HG03159 (cell line): Measurements from ENCODE around the gene RAPGEF1.
A peak's percentile ranks its signal among the peaks of the same experiment; 100 is the strongest.
"Not testable (repeated sequence)": the region's sequence is repeated elsewhere in the genome, so short reads cannot be mapped to it uniquely, and the experiment has no call there.

ENCODE experiments used
- ATAC-seq: cut with Tn5 transposase; IDR thresholded peaks from one replicate; pipeline ENCODE4 v1.9.1; 2021; ENCODE audit warnings: mild to moderate bottlenecking, moderate library complexity; ENCODE audit not compliant: unreplicated experiment

RAPGEF1 gene

GRCh38 chr9:131692612-131693562 is 47.0 kb downstream of the RAPGEF1 start:
- no peak for ATAC-seq

- ATAC-seq = no peak
These were observed 47.8 kb downstream of the RAPGEF1 start for GRCh38 chr9:131691969-131692611.

- no peak for ATAC-seq
These were observed 48.8 kb downstream of the RAPGEF1 start for GRCh38 chr9:131690941-131691573.

- no peak for ATAC-seq
These were observed 49.4 kb downstream of the RAPGEF1 start for GRCh38 chr9:131690462-131690861.

- no peak for ATAC-seq
These were observed 51.5 kb downstream of the RAPGEF1 start for GRCh38 chr9:131688377-131688776.

GRCh38 chr9:131685753-131686706 is 53.8 kb downstream of the RAPGEF1 start:
- ATAC-seq = no peak

GRCh38 chr9:131683094-131683493 is 56.8 kb downstream of the RAPGEF1 start:
- ATAC-seq = not testable (repeated sequence)

- no peak for ATAC-seq
These were observed 57.6 kb downstream of the RAPGEF1 start for GRCh38 chr9:131682261-131682660.

- ATAC-seq = not testable (repeated sequence)
These were observed 58.0 kb downstream of the RAPGEF1 start for GRCh38 chr9:131681826-131682225.

- ATAC-seq = not testable (repeated sequence)
These were observed 58.8 kb downstream of the RAPGEF1 start for GRCh38 chr9:131681108-131681507.

GRCh38 chr9:131679261-131680020 is 60.4 kb downstream of the RAPGEF1 start:
- no peak for ATAC-seq

- ATAC-seq = peak; percentile 70
These were observed 61.3 kb downstream of the RAPGEF1 start for GRCh38 chr9:131678499-131679111.

- ATAC-seq = no peak
These were observed 62.3 kb downstream of the RAPGEF1 start for GRCh38 chr9:131677444-131678180.

GRCh38 chr9:131677049-131677443 is 62.8 kb downstream of the RAPGEF1 start:
- ATAC-seq = no peak

- peak; percentile 37 for ATAC-seq
These were observed 63.4 kb downstream of the RAPGEF1 start for GRCh38 chr9:131676431-131676972.

- no peak for ATAC-seq
These were observed 64.3 kb downstream of the RAPGEF1 start for GRCh38 chr9:131675437-131676022.

- no peak for ATAC-seq
These were observed 65.2 kb downstream of the RAPGEF1 start for GRCh38 chr9:131674425-131675421.
